Astrocyte of the cerebellum (primary cell): ENCODE data around the gene STAG1.

Experiments used
- DNase-seq: peaks from one replicate; pipeline ENCODE4 v3.0.0-alpha.2; 2011; ENCODE audit warnings: low read depth
- H3K4me3 ChIP-seq: 2 replicates; pipeline ENCODE4 v1.5.1; 2011; ENCODE audit warnings: mild to moderate bottlenecking, low read depth, low read length, moderate library complexity
- CTCF ChIP-seq: IDR thresholded peaks from 2 replicates; pipeline ENCODE4 v1.5.1; 2012; ENCODE audit warnings: low read length, low read depth, moderate library complexity, mild to moderate bottlenecking; ENCODE audit errors: missing control alignments
- in situ Hi-C: cut with HindIII; loops from 2 replicates; pipeline ENCODE4 v1.10.0; 2017; ENCODE audit warnings: low sequenced_read_pairs

The STAG1 gene

GRCh38 chr3:136642711-136643110 lies 109.5 kb downstream of the STAG1 start:
- TF ChIP-seq CTCF: no peak
- no peak overlapping the region for H3K4me3 ChIP-seq
- in situ Hi-C loops: no loop called here
- no peak for DNase-seq

- in situ Hi-C loops: no loop called here
These were observed 113.1 kb downstream of the STAG1 start for GRCh38 chr3:136639069-136639468.

GRCh38 chr3:136637176-136637575 lies 115.0 kb downstream of the STAG1 start:
- in situ Hi-C loops: no loop called here
- no peak for DNase-seq
- TF ChIP-seq CTCF: no peak
- H3K4me3 ChIP-seq: no peak overlapping the region

More at GRCh38 chr3:136639069-136639468, 113.1 kb downstream of the STAG1 start:
- no peak for TF ChIP-seq CTCF
- DNase-seq: no peak
- H3K4me3 ChIP-seq: no peak overlapping the region

GRCh38 chr3:136634821-136635220 lies 117.4 kb downstream of the STAG1 start:
- no peak for TF ChIP-seq CTCF
- no peak overlapping the region for H3K4me3 ChIP-seq
- no peak for DNase-seq
- in situ Hi-C loops: no loop called here

- in situ Hi-C loops: no loop called here
- DNase-seq: no peak
- no peak overlapping the region for H3K4me3 ChIP-seq
- TF ChIP-seq CTCF: no peak
These were observed 119.5 kb downstream of the STAG1 start for GRCh38 chr3:136632625-136633081.

- DNase-seq: no peak
- in situ Hi-C loops: no loop called here
- no peak for TF ChIP-seq CTCF
- H3K4me3 ChIP-seq: no peak overlapping the region
These were observed 120.8 kb downstream of the STAG1 start for GRCh38 chr3:136631424-136631823.

GRCh38 chr3:136630915-136631314 lies 121.3 kb downstream of the STAG1 start:
- TF ChIP-seq CTCF: no peak
- no peak overlapping the region for H3K4me3 ChIP-seq
- in situ Hi-C loops: no loop called here
- no peak for DNase-seq
